GM19043 (cell line): ENCODE measurements around the gene ADSS1.
A peak's percentile ranks its signal among the peaks of the same experiment; 100 is the strongest.

Source experiments
- ATAC-seq: cut with Tn5 transposase; IDR thresholded peaks from one replicate; pipeline ENCODE4 v1.9.1; 2021; ENCODE audit warnings: low read depth; ENCODE audit not compliant: unreplicated experiment

ADSS1 gene

DNA sequence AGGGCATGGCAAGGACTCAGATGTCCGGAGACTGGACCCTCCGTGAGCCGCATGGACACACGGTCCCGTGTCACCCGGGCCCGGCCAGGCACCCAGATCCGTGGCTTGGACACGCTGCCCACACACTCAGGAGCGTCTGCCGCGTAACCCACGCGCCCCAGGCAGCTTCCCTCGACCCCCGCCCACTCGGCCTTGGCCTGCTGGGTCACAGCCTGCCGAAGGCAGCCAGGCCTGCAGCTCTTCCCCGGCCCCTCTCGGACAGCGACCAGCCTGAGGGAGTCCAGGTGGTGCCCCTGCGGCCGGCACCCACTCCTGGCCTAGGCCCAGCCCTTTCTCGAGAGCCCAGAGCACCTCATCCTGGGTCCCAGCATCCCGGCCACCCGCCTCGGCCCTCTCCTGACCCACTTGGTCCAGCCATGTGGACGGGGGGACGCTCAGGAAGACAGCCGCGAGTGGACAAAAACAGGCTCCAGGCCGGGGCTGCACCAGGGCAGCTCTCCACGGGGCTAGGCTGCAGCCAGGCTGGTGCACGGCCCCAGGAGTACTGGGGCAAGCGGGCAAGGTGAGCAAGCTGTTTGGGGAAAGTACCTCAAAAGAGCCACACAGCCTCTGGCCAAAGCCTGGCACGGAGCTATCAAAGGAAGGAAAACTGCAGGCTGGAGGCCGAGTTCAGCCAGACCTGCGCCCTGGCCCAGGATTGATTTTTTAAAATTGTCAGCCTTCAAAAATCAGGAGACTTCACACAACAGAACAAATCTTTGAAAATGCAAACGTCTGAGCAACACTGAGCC lies 65.0 kb downstream of the ADSS1 start:
- ATAC-seq, result no peak

DNA sequence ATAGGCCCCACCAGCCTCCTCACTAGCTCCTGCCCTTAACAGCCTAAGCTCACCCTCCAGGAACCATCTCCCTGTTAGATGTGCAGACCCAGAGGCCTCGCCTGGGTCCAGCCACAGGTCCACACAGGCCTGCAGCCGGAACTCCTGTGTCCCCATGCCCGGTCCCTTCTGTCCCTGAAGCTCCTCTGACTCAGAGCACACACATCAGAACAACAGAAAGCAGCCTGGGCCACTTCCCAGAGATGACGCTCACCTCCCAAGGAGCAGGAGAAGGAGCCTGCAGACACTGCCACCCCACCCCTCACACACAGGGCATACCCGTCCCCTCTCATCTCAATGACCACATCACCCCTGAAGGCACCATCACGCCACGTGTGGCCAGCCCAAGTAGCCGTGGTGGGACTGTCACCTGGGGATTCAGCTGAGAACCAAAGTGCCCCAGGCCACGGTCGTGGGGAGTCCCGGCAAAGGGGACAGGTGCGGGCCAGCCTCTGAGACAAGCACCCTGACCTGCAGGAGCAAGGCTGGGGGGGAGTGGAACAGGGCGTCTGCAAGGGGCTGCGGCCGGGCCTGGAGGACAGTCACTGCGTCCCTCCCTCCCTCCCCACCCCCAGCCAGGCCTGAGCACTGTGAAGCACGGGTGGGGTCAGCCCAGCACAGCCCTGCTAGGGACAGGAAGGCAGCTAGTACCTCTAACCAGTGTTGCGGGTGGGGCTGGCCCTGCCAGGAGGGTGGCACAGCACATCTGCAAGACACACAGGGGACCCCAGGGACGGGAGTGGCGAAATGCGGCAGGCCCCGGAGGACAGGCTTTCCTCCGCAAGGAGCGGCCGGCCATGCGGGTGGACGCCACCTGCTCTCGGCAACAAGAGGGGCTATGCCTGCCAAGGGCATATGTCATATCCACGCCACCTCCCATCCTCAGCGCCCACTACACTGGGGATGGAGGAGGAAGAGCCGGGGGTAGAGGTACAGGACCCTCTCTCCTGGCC lies 66.0 kb downstream of the ADSS1 start:
- no peak for ATAC-seq

DNA sequence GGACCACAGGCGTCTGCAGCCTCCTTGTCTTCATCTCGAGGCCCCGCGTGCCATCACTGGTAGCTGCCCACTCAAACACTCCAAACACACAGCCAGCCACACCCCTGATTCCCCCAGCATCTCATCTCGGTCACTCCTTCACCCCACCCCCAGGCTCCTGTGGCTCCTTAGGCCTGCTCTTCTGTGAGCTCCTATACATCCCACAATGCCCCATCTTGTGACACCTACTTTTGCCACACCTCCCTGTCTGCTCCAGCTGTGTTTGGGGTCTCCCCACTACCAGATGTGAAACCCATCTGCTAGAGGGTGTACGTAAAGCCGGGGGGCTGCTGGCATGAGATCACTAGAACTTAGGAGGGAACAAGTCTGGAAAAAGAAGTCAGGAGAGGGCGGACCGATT lies 67.4 kb downstream of the ADSS1 start:
- ATAC-seq, result no peak

DNA sequence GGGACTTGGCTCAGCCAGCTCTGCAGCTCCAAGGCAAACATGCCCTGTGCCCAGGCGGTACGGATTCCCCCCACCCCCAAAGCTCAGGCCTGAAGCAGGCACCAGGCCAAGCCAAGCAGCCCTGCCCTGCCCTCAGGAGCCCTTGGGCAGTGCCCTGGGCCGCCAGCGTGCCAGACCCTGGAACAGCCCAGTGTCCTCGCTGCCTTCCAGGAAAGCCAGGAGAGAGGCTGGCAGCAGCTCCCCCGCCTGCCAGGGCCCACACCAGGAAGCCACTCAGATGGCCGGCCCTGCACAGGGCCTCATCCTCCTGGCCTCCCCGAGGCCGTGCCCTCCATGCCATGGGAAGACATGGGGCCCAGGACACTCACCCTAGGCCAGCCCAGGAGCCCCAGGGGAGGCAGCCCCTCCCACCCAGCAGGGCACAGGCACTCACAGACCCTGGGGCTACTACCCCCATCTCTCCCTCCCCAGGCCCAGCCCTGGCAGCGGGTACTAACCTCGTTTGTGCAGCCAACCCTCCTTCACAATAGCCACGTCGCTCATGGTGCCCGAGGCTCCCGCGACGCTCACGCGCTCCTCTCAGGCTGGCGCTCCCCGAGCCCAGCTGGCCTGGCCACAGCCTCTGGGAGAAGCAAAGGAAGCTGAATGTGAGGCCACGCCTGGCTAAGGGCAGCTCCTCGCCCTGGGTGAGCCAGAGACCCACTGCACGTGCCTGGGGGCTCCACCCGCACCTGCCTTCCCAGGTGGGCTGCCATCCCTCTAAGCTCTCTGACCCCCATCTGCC lies 68.3 kb downstream of the ADSS1 start:
- ATAC-seq, result no peak

DNA sequence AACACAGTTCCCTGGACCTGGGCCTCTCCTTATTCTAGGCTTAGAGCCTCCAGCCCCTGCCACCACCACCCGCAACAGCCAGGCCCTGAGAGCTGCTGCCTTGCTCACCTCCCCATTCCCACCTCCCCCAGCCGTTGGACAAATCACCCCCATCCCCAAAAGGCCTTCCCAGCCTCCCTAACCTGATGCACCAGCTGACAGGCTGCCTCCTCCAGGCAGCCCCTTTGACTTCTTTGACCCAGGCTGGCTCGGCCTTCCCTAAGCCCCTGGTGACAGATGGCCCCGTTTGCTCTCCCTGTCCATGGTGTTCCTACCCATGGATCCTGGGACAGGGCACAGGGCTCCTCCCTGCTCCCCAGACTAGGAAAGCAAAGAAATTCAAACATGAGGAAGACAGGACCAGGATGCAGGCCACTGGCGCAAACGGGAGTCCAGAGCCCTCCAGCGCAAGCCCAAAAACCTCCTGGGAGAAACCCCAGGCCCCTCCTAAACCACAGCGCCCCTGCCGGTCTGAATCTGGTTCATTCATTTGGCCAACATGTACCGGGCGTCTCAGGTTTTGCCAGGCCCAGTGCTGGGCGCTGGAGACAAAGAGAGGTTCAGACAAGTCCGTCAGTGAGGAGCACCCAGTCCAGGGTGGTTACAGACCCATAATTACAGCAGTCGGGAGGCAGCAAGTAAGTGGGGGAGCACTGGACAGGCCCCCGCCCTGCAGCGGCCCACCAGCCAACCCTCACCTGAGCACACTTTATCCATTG lies 69.1 kb downstream of the ADSS1 start:
- ATAC-seq, result no peak

DNA sequence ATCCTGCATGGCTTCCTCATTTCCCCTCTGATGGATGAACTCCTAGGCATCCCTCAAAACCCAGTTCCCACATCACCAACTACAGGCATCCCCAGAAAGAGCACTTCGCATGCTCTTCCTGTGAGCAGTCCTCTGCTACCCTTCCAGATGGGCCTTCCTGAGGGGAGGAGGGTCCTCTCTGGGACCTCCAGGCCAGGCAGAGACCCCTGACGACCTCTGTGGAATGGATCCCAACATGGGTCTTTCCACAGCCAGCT lies 69.6 kb downstream of the ADSS1 start:
- ATAC-seq, result no peak

DNA sequence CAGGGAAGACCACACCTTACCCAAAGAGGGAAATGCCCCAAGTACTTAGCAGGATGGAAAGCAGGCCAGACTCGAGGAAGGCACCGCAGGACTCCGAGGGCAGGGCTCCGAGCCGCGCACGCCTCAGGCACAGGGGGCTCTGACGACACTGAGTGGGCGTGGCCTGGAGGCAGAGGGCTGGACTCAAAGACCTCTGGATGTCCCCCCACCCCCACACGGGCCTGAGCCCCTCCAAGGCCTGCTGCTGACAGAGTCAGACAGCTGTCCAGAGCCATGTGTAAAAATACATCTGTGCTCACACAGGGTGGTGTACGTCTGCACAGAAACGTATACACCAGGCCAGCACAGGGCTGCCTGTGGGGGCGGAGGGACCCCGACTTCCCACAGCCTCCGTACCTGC lies 70.1 kb downstream of the ADSS1 start:
- ATAC-seq, result no peak

DNA sequence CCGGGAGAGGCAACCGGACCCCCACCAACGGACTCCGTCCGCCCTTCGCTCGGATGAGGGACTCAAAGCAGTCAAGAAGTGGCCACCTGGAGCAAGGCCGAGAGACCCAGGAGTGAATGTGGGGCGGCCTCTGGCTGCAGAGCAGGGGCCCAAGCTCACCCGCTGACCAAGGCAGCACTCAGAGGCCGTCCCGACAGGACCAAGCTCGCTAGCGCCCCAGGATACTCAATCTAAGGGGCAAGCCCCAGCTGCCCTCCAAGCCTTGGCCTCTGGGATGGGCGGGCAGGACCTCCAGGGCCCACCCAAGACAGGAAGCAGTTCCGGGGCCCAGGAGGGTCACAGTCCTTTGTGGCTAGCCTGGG lies 70.6 kb downstream of the ADSS1 start:
- no peak for ATAC-seq

DNA sequence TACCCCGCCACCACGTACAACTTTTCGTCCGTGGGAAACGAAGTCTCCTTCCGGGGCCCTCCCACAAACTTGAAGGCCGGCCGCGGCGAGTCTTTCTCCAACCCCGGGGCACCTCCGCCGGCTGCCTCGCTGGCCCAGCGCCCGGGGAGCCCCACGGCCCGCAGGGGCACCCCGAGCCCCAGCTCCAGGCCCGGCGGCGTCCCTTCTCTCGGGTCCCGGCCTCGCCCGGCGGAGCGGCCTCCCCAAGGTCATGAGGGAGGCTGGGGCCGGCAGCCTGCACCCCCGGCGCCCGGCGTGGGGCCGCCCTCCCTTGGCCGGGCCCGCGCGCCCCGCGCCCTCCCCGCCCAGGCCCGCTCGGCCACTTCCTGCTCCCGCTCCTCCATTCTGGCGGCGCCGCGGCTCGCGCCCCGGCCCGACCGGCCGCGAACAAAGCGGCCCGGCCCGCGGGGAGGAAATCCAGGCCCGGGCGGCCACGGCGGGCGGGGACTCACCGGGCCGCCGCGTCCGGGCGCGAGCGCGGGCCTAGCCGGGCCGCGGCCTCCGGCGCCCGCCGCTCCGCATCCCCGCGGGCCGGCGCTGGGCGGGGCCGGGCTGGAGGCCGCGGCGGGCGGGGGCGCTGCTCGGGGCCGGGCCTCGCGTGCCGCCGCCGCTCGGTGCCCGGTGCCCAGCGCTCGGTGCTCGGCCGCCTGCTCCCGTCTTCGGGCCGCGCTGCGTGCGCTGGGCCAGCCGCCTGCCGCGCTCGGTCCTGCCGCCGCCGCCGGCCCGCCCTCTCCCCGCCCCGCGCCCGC lies 71.2 kb downstream of the ADSS1 start, which contains the start of gene AKT1:
Gene AKT1, minus strand, starts transcription at position 756 of the 788 bp plus-strand sequence. CDS start 3,105 bp downstream, outside the sequence.
- ATAC-seq, result peak; percentile 27

DNA sequence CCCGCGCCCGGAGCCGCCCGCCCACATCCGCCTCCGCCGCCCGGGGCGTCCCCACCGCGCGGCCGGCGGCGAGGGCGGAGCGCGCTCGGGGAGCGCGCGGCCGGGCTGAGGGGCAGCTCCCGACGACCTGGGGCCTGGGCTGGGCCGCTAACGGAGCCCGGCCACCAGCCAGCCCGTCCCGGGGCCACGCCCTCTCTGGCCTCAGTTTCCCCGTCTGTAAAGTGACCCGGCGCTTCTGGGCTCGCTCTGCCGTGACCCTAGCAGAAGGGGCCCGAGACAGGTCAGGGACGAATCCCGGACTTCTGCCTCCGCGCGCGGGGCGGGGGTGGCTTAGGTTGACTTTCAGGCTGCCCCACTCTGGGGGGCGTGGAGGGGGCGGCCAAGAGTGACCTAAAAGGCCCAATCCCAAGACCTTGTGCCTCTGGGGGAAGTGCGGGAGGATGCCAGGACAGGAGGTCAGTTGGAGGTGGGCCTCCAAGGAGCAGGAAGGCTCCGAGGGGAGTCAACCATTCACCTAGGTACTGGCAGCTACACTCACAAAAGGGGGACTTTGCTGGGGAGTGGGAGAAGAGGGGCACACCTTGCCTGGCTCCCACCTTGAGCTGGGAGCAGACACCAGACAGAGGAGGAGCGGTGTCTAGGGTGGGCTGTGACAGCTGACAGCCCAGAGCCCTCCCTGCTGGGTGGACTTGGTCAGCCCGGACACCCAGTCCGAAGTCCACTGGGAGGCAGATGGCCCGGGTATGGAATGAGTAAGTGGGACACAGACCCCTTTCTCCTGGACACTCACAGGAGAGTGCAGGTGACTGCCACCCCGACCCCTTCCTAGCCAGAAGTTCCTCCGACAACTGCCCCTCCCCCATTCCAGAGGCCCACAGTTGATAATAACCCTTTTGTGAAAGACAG lies 72.0 kb downstream of the ADSS1 start:
- peak; percentile 31 for ATAC-seq

DNA sequence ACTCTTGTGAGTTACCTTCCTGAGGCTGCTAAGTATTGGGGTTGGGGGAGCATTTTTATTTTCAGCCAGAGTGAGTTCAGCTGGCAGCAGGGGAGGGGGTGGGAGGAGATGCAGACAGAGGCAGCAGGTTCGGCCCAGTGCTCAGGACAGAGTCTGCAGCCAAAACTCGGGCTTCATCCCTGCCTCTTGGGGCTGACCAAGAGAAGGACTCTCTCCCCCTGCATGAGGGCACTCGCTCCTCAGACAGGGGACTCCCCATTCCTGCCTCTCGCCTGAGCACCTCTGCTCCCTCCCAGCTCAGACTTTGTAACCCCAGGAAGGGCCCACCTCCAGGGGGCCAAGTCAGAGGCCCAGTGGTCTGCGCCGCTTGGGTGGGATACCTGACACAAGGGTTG lies 72.7 kb downstream of the ADSS1 start:
- no peak for ATAC-seq
